BLaER1 treated with 17β-estradiol and CSF1 and Interleukin-3, amounts not matched to agents 10 nM and 100 nM (cell line): ENCODE results near the gene ALG14.
"Not testable (repeated sequence)": the region's sequence is repeated elsewhere in the genome, so short reads cannot be mapped to it uniquely, and the experiment has no call there.

ENCODE experiments used
- H3K27ac ChIP-seq, 11 experiments: shearing (Covaris generic); formaldehyde crosslinking; 2 replicates each; pipeline ENCODE4 v1.8.1; 2022
- H3K27me3 ChIP-seq, 11 experiments: shearing (Covaris generic); formaldehyde crosslinking; 2 replicates each; pipeline ENCODE4 v1.8.1; 2022
- H3K36me3 ChIP-seq, 11 experiments: shearing (Covaris generic); formaldehyde crosslinking; 2 replicates each; pipeline ENCODE4 v1.8.1; 2022
- H3K4me1 ChIP-seq, 10 experiments: shearing (Covaris generic); formaldehyde crosslinking; 2 replicates each; pipeline ENCODE4 v1.8.1; 2022
- H3K4me2 ChIP-seq, 11 experiments: shearing (Covaris generic); formaldehyde crosslinking; 2 replicates each; pipeline ENCODE4 v1.8.1; 2022
- H3K4me3 ChIP-seq, 10 experiments: shearing (Covaris generic); formaldehyde crosslinking; 2 replicates each; pipeline ENCODE4 v1.8.1; 2022
- H3K9ac ChIP-seq, 11 experiments: shearing (Covaris generic); formaldehyde crosslinking; 2 replicates each; pipeline ENCODE4 v1.8.1; 2022
- H3K9me3 ChIP-seq, 11 experiments: shearing (Covaris generic); formaldehyde crosslinking; replicated peaks in 1 of 11; 2 replicates each; pipeline ENCODE4 v1.8.1; 2022
- H4K20me1 ChIP-seq, 11 experiments: shearing (Covaris generic); formaldehyde crosslinking; 2 replicates each; pipeline ENCODE4 v1.8.1; 2022
- Cebpa-rat ChIP-seq, 11 experiments: shearing (Covaris generic); IDR thresholded peaks; 2 replicates each; pipeline ENCODE4 v1.8.1; 2022

Gene ALG14

DNA sequence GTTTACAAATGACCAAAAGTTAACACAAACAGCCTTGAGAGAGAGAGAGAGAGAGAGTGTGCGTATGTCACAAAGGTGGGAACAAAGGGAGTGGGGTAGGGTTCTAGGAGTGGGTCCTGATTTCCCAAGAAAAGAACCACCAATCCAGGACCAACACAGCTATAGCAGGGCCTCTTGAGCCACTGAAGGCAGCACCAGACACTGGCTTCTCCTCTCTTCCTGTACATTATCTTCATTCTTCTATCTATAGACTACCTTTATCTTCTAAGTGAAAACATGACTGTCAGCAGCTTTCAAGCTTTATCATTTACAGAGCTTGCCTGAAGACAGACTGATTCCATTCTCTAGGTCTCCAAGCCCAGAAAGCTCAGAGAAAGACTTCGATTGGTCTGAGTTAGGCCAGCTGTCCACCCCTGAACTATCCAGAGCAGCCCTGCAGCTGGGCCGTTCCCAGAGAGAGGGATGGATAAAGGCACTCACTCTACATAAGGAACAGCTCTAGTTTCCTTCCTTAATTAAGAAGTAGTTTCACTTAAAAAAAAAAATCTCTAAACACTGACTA is 11.2 kb downstream of the ALG14 start:
- peaks cover 0 to 4% (median under 1%) of the 10 kb centered on the region in 10 experiments; a peak in 9 of 20 replicates for H3K4me1 ChIP-seq
- no peaks in the 10 kb centered on the region for H3K9me3 ChIP-seq
- no peak overlapping the region for H3K9ac ChIP-seq
- H4K20me1 ChIP-seq: no peaks in the 10 kb centered on the region
- no peak overlapping the region for H3K27ac ChIP-seq
- H3K4me3 ChIP-seq: no peak overlapping the region
- no peak overlapping the region for H3K4me2 ChIP-seq
- TF ChIP-seq Cebpa-rat (IDR thresholded peaks at IDR 0.05): no peak
- H3K36me3 ChIP-seq: peaks cover 15 to 50% (median 29%) of the 10 kb centered on the region in 11 experiments; a peak in 21 of 22 replicates
- H3K27me3 ChIP-seq: no peaks in the 10 kb centered on the region

DNA sequence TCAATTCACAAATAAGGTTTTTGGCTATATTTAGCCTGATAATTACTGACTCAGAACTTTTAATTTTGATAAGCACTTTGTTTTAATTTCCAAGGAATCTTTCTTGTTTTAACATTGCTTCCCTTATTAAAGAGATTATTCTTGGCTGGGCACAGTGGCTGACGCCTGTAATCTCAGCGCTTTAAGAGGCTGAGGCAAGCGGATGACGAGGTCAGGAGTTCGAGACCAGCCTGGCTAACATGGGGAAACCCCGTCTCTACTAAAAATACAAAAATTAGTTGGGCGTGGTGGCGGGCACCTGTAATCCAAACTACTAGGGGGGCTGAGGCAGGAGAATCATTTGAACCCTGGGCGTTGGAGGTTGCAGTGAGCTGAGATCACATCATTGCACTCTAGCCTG is 13.8 kb downstream of the ALG14 start:
- H3K27me3 ChIP-seq: no peaks in the 10 kb centered on the region
- no peak overlapping the region for H3K27ac ChIP-seq
- no peaks in the 10 kb centered on the region for H3K4me1 ChIP-seq
- H3K36me3 ChIP-seq: peaks cover 11 to 37% (median 18%) of the 10 kb centered on the region in 11 experiments; a peak in 19 of 22 replicates
- no peak overlapping the region for H3K4me2 ChIP-seq
- no peak for TF ChIP-seq Cebpa-rat (IDR thresholded peaks at IDR 0.05)
- no peak overlapping the region for H3K9ac ChIP-seq
- H3K9me3 ChIP-seq: no peaks in the 10 kb centered on the region
- H3K4me3 ChIP-seq: no peak overlapping the region
- H4K20me1 ChIP-seq: no peaks in the 10 kb centered on the region

DNA sequence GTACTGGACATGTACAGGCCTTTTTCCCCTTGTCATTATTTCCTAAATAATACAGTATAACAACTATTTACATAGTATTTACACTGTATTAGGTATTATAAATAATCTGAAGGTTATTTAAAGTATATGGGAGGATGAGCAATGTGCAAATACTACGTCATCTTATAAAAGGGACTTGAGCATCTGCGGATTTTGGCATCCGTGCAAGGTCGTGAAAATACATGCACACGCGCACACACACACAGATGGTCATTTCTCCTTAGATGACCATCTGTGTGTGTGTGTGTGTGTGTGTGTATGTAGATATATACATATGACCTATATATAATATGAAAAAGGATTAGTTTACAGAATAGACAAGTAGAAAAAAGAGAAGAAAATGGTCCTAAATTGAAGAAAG is 15.4 kb downstream of the ALG14 start:
- no peaks in the 10 kb centered on the region for H3K27me3 ChIP-seq
- H4K20me1 ChIP-seq: no peaks in the 10 kb centered on the region
- no peak overlapping the region for H3K9ac ChIP-seq
- H3K4me1 ChIP-seq: no peaks in the 10 kb centered on the region
- no peak overlapping the region for H3K4me2 ChIP-seq
- no peak for TF ChIP-seq Cebpa-rat (IDR thresholded peaks at IDR 0.05)
- no peak overlapping the region for H3K27ac ChIP-seq
- peaks cover 2 to 21% (median 3%) of the 10 kb centered on the region in 11 experiments; a peak in 12 of 22 replicates for H3K36me3 ChIP-seq
- H3K9me3 ChIP-seq: no peaks in the 10 kb centered on the region
- no peak overlapping the region for H3K4me3 ChIP-seq

DNA sequence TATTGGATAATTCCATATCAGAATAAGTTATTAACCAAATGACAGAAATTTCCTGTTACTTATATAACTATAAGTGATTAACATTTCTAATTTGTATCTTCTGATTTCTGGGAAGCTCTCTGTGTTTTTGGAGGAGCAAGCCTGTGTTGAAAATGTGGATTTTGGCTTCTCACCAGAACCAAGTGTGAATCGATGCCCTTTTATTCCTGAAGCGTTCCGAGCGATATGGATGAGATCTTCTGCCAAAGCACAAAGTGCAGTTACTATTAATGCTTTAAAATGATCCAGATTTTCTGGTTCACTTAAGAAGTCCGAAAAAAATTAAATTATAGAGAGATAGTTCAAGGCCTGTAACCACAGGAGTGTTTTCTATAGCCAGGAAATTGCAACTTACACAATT is 22.8 kb downstream of the ALG14 start:
- no peak for TF ChIP-seq Cebpa-rat (IDR thresholded peaks at IDR 0.05)
- H4K20me1 ChIP-seq: no peaks in the 10 kb centered on the region
- H3K4me1 ChIP-seq: no peaks in the 10 kb centered on the region
- H3K27me3 ChIP-seq: no peaks in the 10 kb centered on the region
- H3K4me3 ChIP-seq: no peak overlapping the region
- H3K9me3 ChIP-seq: no peaks in the 10 kb centered on the region
- no peak overlapping the region for H3K9ac ChIP-seq
- H3K36me3 ChIP-seq: no peaks in the 10 kb centered on the region
- no peak overlapping the region for H3K4me2 ChIP-seq
- no peak overlapping the region for H3K27ac ChIP-seq

DNA sequence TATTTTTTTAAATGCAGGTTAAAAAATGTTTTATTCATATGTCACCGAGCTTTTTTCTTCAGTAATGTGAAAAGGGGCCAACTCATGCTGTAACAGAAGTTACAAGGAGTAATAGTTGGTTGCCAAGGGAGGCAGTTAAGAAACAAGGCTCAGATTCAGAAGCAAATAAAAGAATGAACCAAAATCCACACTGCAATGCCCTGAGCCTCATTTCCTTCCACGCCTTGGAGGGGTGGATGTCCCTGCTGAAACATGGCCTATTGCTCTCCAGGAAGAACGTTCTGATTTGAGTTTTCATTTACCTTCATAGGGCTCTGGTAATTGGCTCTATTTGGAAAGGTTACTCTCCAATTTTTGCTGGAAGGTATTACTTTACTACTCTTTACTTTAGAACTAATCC is 24.4 kb downstream of the ALG14 start:
- Histone ChIP-seq H4K20me1 (no peaks in the 10 kb centered on the region), H3K9me3 (no peaks in the 10 kb centered on the region), H3K4me3 (no peak overlapping the region), H3K4me2 (no peak overlapping the region), H3K4me1 (no peaks in the 10 kb centered on the region), H3K27ac (no peak overlapping the region), H3K36me3 (no peaks in the 10 kb centered on the region), H3K27me3 (no peaks in the 10 kb centered on the region), H3K9ac (no peak overlapping the region)
- no peak for TF ChIP-seq Cebpa-rat (IDR thresholded peaks at IDR 0.05)

DNA sequence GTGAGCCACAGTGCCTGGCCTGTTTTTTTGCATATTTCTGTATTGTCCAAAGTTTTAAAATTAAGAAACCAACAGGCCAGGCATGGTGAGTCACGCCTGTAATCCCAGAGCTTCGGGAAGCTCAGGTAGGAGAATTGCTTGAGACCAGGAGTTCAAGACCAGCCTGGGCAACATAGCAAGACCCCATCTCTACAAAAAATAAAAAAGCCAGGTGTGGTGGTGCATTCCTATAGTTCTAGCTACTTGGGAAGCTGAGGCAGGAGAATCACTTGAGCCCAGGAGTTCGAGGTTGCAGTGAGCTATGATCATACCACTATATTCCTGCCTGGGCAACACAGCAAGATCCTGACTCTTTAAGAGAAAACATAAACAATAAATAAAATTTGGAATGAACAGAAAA is 25.1 kb downstream of the ALG14 start:
- H3K9me3 ChIP-seq, H3K27ac ChIP-seq, H3K4me3 ChIP-seq, H3K36me3 ChIP-seq, H4K20me1 ChIP-seq, H3K9ac ChIP-seq, H3K4me1 ChIP-seq, H3K4me2 ChIP-seq, H3K27me3 ChIP-seq: not testable (repeated sequence)

DNA sequence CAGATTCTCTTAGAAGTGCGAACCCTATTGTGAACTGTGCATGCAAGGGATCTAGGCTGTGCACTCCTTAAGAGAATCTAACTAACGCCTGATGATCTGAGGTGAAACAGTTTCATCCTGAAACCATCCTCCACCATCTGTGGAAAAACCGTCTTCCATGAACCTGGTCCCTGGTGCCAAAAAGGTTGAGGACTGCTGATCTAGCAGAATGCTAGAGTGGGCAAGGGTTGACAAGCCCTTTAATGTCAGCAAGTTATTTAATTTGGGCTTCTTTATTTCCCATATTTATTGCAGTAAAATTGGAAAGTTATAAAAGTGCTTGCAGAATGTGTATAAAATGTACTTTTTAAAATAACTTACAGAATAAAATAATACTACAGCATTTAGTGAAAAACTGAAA is 26.4 kb downstream of the ALG14 start:
- Histone ChIP-seq H3K4me3 (no peak overlapping the region), H3K4me2 (no peak overlapping the region), H4K20me1 (no peaks in the 10 kb centered on the region), H3K36me3 (no peaks in the 10 kb centered on the region), H3K9ac (no peak overlapping the region), H3K27ac (no peak overlapping the region), H3K9me3 (no peaks in the 10 kb centered on the region), H3K4me1 (no peaks in the 10 kb centered on the region), H3K27me3 (no peaks in the 10 kb centered on the region)
- TF ChIP-seq Cebpa-rat (IDR thresholded peaks at IDR 0.05): no peak

DNA sequence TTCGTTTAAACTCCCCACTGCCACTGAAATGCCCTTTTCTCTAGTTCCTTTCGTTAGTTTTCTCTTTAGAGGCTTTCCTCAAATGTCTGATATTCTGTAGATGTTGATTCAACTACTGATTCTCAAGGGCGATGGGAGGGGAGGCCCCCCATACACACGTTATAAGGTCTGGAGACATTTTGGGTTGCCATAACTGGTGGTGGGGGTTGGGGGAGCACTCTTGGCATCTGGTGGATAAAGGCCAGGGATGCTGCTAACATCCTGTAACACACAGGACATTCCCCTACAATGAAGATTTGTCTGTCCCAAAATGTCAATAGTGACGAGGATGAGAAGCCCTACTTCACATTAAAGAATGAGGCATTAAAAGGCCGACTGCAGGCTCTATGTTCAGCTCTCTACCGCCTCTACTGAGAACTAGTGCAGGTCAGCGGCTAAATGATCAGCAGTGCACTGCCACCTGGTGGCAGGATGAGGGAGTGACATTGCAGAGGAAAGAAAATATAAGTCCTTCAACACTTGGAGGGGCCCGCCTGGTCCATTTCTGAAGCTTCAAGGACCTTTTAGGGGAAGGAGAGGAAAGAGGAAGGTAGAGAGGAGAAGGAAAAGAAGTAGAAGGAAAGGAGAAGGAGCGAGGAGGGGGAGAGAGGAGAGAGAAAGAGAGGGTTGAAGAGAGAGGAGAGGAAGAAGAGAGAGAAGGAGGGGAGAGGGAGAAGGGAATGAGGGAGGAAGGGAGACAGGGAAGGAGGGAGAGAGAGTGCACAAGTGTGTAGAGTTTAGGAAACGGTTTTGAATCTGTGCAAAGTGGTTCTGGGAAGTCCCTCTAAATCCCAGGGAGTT is 29.4 kb downstream of the ALG14 start:
- H3K4me3 ChIP-seq: no peak overlapping the region
- 0 out of 22 replicates have a peak overlapping the region, but pooled peaks of 1 of the 11 experiments have one; percentile 41 for H3K4me2 ChIP-seq
- H3K9ac ChIP-seq: no peak overlapping the region
- TF ChIP-seq Cebpa-rat (IDR thresholded peaks at IDR 0.05): no peak
- no peaks in the 10 kb centered on the region for H3K36me3 ChIP-seq
- H3K9me3 ChIP-seq: no peaks in the 10 kb centered on the region
- H4K20me1 ChIP-seq: no peaks in the 10 kb centered on the region
- no peaks in the 10 kb centered on the region for H3K27me3 ChIP-seq
- H3K27ac ChIP-seq: no peak overlapping the region
- H3K4me1 ChIP-seq: no peaks in the 10 kb centered on the region

DNA sequence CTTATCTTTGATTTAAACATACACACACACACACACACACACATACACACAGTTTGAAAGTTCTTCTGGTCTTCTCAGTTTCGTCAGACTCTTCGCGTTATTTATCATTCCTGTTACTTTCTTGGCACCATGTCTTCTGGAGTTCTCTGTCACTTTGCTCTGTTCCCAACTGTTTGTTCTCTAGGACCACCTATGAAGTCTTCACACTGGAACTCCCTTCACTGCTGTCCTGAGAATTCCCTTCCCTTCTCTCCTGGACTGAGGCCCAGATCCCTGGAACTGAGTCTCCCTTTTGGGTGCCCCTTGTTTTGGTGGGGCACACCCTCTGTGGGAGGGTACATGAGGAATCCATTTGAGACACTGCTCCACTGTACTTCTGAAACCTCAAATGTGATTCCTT is 30.5 kb downstream of the ALG14 start:
- Histone ChIP-seq H3K9me3 (no peaks in the 10 kb centered on the region), H3K4me2 (no peak overlapping the region), H4K20me1 (no peaks in the 10 kb centered on the region), H3K4me1 (no peaks in the 10 kb centered on the region), H3K36me3 (no peaks in the 10 kb centered on the region), H3K27ac (no peak overlapping the region), H3K27me3 (no peaks in the 10 kb centered on the region), H3K4me3 (no peak overlapping the region), H3K9ac (peak overlapping the region in 1 of 11 experiments; percentile 30; a peak in 1 of 22 replicates)
- TF ChIP-seq Cebpa-rat (IDR thresholded peaks at IDR 0.05): no peak
